Body of pancreas (tissue), 4 donors: ENCODE measurements around the gene CUL9. TPM values are rescaled to one million over a fixed set of nuclear protein-coding genes. Genes with fewer than 3 reads are reported as not detected.

Experiments
- ATAC-seq: fragments of 150-250 bp; one replicate; pipeline ENCODE4 v1.9.1; 2016
- DNase-seq, 4 donors: peaks; one replicate each; pipeline ENCODE4 v3.0.0-alpha.2; 2019
- H3K27ac ChIP-seq, 4 donors: fragments of 200-600 bp; sonication (generic); 1 replicate in 3 of 4; 2 replicates in 1 of 4; pipeline versions ENCODE4 v1.5.1 to v1.6.1; 2016 to 2019; ENCODE audit warnings: mild to moderate bottlenecking in 1 of 4, mixed read lengths in 1 of 4, moderate library complexity in 1 of 4
- H3K27me3 ChIP-seq, 2 donors: fragments of 200-600 bp; sonication (generic); one replicate each; pipeline ENCODE4 v1.6.0; 2016; ENCODE audit warnings: mild to moderate bottlenecking in 1 of 2
- H3K36me3 ChIP-seq, 2 donors: fragments of 200-600 bp; sonication (generic); replicated peaks in 1 of 2; 2 replicates each; pipeline ENCODE4 v1.5.1; 2016; ENCODE audit warnings: low read depth in 2 of 2; ENCODE audit not compliant: insufficient read depth in 1 of 2
- H3K4me1 ChIP-seq: fragments of 200-600 bp; sonication (generic); one replicate; pipeline ENCODE4 v1.6.0; 2016
- H3K4me3 ChIP-seq, 2 donors: fragments of 200-600 bp; sonication (generic); 1 replicate in 1 of 2; 2 replicates in 1 of 2; pipeline ENCODE4 v1.5.1; 2016 to 2019
- H3K9me3 ChIP-seq, 3 donors: fragments of 200-600 bp; sonication (generic); 1 replicate in 2 of 3; 2 replicates in 1 of 3; pipeline ENCODE4 v1.5.1; 2016
- POLR2A ChIP-seq, 3 donors: fragments of 450-650 bp; IDR thresholded peaks; one replicate each; pipeline ENCODE4 v1.6.1; 2016; ENCODE audit warnings: antibody characterized with exemption in 3 of 3, mild to moderate bottlenecking in 2 of 3
- WGBS, 2 donors: methylation state at CpG; one replicate each; pipeline ENCODE4 v1.1.5; 2017; 5-methylcytosine and 5-hydroxymethylcytosine counted together
- intact Hi-C: fragments of 100-400 bp; cut with DNase I; formaldehyde crosslinking; loops from one replicate; pipeline ENCODE4 v1.15.1; 2023
- total RNA-seq, 2 donors: library from RNA; depleted of rRNA; stranded (reverse); fragments of >200 nt; gene quantifications; one replicate each; pipeline ENCODE4 v1.1.0, GENCODE V29; 2016
- TF ChIP-seq, protein P1 (sequence below), 7 experiments: fragments of 450-650 bp in 4 of 7; fragments of 200-600 bp in 3 of 7; sonication (generic) in 3 of 7; IDR thresholded peaks; one replicate each; pipeline ENCODE4 v1.5.1; 2016 to 2019; ENCODE audit warnings: antibody characterized with exemption in 7 of 7

CUL9 gene
- total RNA-seq, 2 donors from 2014 or later, result 34.8 to 84.4 TPM

DNA sequence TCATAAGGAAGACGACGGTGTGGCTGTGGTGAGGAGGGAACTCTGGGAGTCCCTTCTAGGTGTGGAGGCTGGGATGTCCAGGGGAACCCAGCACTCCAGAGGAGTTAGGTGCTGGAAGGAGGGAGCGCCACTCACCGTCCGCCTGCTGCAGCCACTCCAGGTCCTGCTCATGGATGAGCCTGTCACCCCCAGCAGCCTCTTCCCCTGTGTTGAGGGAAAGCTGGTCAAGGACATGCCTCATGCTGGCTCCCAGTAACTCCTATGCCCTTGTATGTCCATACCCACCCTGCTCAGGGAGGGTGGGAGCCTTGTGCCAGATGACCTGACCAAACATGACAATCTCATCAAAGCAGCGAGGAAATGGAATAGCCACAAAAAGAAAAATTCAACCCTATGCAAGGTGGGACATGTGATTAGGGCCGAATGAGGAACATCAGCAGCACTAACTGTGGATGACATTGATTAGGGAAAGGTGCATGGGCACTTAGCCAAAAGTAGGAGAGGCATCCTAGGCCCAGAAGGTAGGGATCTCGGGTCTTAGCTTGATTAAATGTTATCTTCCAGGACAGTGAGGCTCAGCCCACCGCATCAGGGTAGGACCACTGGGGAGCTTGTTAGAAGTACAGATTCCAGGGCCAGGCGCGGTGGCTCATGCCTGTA is 44.3 kb downstream of the CUL9 start:
- TF ChIP-seq, protein P1, sequence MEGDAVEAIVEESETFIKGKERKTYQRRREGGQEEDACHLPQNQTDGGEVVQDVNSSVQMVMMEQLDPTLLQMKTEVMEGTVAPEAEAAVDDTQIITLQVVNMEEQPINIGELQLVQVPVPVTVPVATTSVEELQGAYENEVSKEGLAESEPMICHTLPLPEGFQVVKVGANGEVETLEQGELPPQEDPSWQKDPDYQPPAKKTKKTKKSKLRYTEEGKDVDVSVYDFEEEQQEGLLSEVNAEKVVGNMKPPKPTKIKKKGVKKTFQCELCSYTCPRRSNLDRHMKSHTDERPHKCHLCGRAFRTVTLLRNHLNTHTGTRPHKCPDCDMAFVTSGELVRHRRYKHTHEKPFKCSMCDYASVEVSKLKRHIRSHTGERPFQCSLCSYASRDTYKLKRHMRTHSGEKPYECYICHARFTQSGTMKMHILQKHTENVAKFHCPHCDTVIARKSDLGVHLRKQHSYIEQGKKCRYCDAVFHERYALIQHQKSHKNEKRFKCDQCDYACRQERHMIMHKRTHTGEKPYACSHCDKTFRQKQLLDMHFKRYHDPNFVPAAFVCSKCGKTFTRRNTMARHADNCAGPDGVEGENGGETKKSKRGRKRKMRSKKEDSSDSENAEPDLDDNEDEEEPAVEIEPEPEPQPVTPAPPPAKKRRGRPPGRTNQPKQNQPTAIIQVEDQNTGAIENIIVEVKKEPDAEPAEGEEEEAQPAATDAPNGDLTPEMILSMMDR (IDR thresholded peaks at IDR 0.05), result no peak
- TF ChIP-seq POLR2A (IDR thresholded peaks at IDR 0.05), result no peak
- WGBS, 2 donors, result 82 to 88% methylated on average over 7 to 11 of the region's 11 CpGs
- DNase-seq (no peak), ATAC-seq (no peak)
- no peak overlapping the region for H3K4me3 ChIP-seq
- H3K4me1 ChIP-seq, result peaks cover 20% of the 10 kb centered on the region
- H3K9me3 ChIP-seq, result no peaks in the 10 kb centered on the region
- intact Hi-C loops, result no loop called here
- no peaks in the 10 kb centered on the region for H3K36me3 ChIP-seq
- no peaks in the 10 kb centered on the region for H3K27me3 ChIP-seq
- no peak overlapping the region for H3K27ac ChIP-seq

DNA sequence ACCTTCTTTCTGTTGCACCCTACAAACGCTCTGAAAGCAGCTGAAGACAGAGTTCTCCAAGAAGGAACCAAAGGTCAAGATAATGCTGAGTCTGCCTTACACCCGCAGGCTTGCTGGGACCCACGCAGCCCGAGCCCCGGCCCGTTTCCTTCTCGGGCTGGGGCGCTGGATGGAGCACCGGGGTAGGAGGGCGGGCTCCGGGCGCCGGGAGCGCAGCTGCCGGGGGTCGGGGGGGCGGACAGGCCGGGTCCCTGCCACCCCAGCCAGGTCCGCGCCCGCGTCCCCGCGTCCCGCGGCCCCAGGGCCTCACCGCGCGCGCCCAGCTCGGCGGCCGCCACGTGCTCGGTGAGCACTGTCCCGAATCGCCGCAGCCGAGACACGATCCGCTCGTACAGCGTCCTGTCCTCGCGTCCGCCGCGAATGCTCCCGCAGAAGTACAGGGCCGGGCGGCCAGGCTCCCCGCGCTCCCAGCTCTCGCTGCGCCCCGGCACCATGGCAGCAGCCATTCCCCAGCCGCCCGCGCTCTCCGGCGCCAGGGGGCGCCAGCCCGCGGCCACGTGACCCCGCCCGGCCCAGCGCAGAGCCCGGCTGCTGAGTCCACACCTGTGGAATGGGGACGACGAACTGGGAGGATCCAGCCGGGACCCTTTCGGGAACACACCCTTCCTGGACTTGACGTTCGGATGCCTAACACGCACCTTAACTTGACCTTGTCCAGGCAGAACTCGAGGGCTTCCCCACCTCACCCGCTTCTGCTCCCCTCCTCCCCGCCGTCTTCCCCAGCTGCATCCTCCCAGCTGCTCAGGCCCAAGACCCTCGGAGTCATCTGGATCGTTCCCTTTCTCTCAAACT is 47.2 kb downstream of the CUL9 start, which contains the start of gene DNPH1:
Gene DNPH1, minus strand, starts transcription at position 531 of the 852 bp plus-strand sequence. Its CDS starts 25 bp downstream, at position 506.
- 3 to 18% methylated on average over 12 to 60 of the region's 82 CpGs for WGBS, 2 donors
- Histone ChIP-seq H3K4me3 (peak within 1 kb of the TSS; percentile 52 to 75), H3K27me3 (no peaks in the 10 kb centered on the region), H3K36me3 (no peaks in the 10 kb centered on the region), H3K4me1 (peaks cover 20% of the 10 kb centered on the region), H3K9me3 (no peaks in the 10 kb centered on the region), H3K27ac (peak within 1 kb of the TSS; percentile 47 to 79 (median 62))
- ATAC-seq (peak; percentile 96), DNase-seq (peak; percentile 79 to 83 (median 81))
- TF ChIP-seq, protein P1 (IDR thresholded peaks at IDR 0.05), result peak; percentile 53 to 97 (median 92)
- TF ChIP-seq POLR2A (IDR thresholded peaks at IDR 0.05), result peak; percentile 31 to 59 (median 58)
- intact Hi-C loops, result no loop called here

DNA sequence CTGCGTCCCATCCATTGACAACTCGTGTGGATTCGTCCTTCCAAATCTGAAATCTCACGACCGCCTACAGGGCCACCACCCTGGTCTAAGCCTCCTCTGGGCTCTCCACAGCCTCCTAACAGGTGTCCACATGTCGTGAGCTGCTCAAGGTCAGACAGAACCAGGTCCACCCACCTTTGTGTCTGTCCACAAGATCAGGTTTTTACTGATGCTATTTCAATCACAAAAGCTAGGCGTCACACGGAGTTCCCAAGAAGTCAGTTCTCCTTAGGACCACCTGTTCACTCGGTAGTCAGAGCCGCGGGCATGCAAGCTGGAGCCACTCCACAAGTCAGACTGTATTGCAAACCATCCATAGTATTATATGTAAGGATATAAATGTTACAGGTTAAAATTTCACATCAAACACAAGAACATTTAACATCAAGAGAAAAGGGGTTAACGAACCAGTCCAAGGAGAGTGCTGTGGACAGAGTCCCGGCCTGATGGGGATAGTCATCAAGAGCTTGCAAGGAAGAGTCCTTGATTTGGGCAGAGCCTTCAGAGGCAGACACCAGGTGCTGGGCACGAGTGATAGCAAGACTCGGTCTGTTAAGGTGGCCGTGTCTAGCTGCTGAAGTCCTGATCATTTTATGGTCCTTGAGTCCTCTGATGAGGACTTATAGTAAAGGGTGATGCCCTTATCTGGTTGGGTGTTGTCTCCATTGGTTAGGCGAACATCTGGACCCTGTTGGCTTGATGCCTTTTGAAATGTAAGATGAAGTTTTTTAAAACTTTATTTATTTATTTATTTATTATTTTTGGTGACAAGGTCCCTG is 48.0 kb downstream of the CUL9 start:
- H3K36me3 ChIP-seq, result no peaks in the 10 kb centered on the region
- peaks cover 20% of the 10 kb centered on the region for H3K4me1 ChIP-seq
- no peaks in the 10 kb centered on the region for H3K9me3 ChIP-seq
- 70 to 78% methylated on average over 17 of the region's 17 CpGs for WGBS, 2 donors
- peak overlapping the region in 2 of 4 donors; percentile 62 for H3K27ac ChIP-seq
- DNase-seq (no peak), ATAC-seq (no peak)
- H3K27me3 ChIP-seq, result no peaks in the 10 kb centered on the region
- intact Hi-C loops, result no loop called here
- H3K4me3 ChIP-seq, result no peak overlapping the region
- no peak for TF ChIP-seq POLR2A (IDR thresholded peaks at IDR 0.05)
- TF ChIP-seq, protein P1 (IDR thresholded peaks at IDR 0.05), result no peak

DNA sequence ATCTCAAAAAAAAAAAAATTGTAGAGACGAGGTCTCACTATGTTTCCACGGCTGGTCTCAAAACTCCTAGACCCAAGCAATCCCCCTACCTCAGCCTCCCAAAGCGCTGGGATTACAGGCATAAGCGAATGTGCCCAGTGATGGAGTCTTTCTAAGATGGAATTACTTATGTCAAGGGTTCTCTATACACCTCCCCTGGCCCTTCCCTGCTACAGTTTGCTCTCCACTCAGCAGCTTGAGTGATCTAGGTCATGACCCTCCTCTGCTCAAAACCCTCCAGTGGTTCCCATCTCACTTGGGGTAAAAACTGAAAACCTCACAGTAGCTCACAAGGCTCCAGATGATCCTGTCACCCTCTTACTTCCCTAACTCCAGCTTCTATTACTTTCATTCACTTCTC is 49.1 kb downstream of the CUL9 start:
- no peak overlapping the region for H3K4me3 ChIP-seq
- H3K27ac ChIP-seq, result no peak overlapping the region
- TF ChIP-seq POLR2A (IDR thresholded peaks at IDR 0.05), result no peak
- TF ChIP-seq, protein P1 (IDR thresholded peaks at IDR 0.05), result no peak
- DNase-seq (no peak), ATAC-seq (no peak)
- peaks cover 20% of the 10 kb centered on the region for H3K4me1 ChIP-seq
- 73 to 83% methylated on average over 4 of the region's 4 CpGs for WGBS, 2 donors
- no peaks in the 10 kb centered on the region for H3K27me3 ChIP-seq
- intact Hi-C loops, result no loop called here
- no peaks in the 10 kb centered on the region for H3K9me3 ChIP-seq
- no peaks in the 10 kb centered on the region for H3K36me3 ChIP-seq
